SU-DHL-6 (cell line): Measurements from ENCODE around the gene KAZN.

Experiments used
- CTCF ChIP-seq: fragments of 200-600 bp; sonication (generic); IDR thresholded peaks from one replicate; pipeline ENCODE4 v1.5.1; 2017; ENCODE audit warnings: antibody characterized with exemption, mild to moderate bottlenecking, low read length, moderate library complexity; ENCODE audit not compliant: insufficient read depth, poor library complexity, severe bottlenecking
- EZH2phosphoT487 ChIP-seq: fragments of 200-600 bp; sonication (generic), shearing (Covaris generic); conservative IDR thresholded peaks from 2 replicates; pipeline ENCODE4 v1.6.1; 2018; ENCODE audit warnings: mild to moderate bottlenecking, antibody characterized with exemption, low read length, moderate library complexity, mixed read lengths

GRCh38 chr1:15070145-15070748 lies 471.8 kb downstream of the KAZN start:
- TF ChIP-seq CTCF: no peak
- no peak for TF ChIP-seq EZH2phosphoT487
